DND-41 (cell line): ENCODE data around the gene STON1.

Experiments
- ATAC-seq: fragments of 200-7000 bp; cut with Tn5 transposase; 3 replicates; pipeline ENCODE4 v1.9.1; 2021; ENCODE audit warnings: low read depth; ENCODE audit not compliant: insufficient read depth
- DNase-seq: peaks from one replicate; pipeline ENCODE4 v3.0.0-alpha.2; 2020
- H2AFZ ChIP-seq: 2 replicates; pipeline ENCODE4 v1.6.0; 2012; ENCODE audit warnings: low read depth, low read length
- H3K27ac ChIP-seq: 2 replicates; pipeline ENCODE4 v1.5.1; 2012; ENCODE audit warnings: low read length, inconsistent platforms
- H3K27me3 ChIP-seq: fragments of 200-600 bp; sonication (generic); 2 replicates; pipeline ENCODE4 v1.6.0; 2012; ENCODE audit warnings: low read length, mild to moderate bottlenecking, inconsistent platforms; ENCODE audit not compliant: insufficient read depth, poor library complexity
- H3K36me3 ChIP-seq: 2 replicates; pipeline ENCODE4 v1.5.1; 2012; ENCODE audit warnings: low read length, inconsistent platforms; ENCODE audit not compliant: insufficient read depth
- H3K4me1 ChIP-seq: 2 replicates; pipeline ENCODE4 v1.5.1; 2012; ENCODE audit warnings: mild to moderate bottlenecking, low read length; ENCODE audit not compliant: insufficient read depth
- H3K4me2 ChIP-seq: 2 replicates; pipeline ENCODE4 v1.6.0; 2012; ENCODE audit warnings: mild to moderate bottlenecking, moderate library complexity, low read length, inconsistent platforms; ENCODE audit not compliant: insufficient read depth
- H3K4me3 ChIP-seq, 2 experiments: fragments of 200-600 bp in 1 of 2; shearing (Covaris generic) in 1 of 2; 2 replicates each; pipeline ENCODE4 v1.5.1; 2012 to 2016; ENCODE audit warnings: inconsistent platforms in 2 of 2, low read length in 2 of 2, mild to moderate bottlenecking in 2 of 2, low read depth in 1 of 2, moderate library complexity in 1 of 2
- H3K79me2 ChIP-seq: 2 replicates; pipeline ENCODE4 v1.6.0; 2012; ENCODE audit warnings: low read length, inconsistent platforms; ENCODE audit not compliant: insufficient read depth
- H3K9ac ChIP-seq: 2 replicates; pipeline ENCODE4 v1.6.0; 2012; ENCODE audit warnings: low read depth, mild to moderate bottlenecking, inconsistent platforms, low read length, moderate library complexity
- H3K9me3 ChIP-seq: 2 replicates; pipeline ENCODE4 v1.5.1; 2012; ENCODE audit warnings: low read length, moderate library complexity, mild to moderate bottlenecking, inconsistent platforms; ENCODE audit not compliant: insufficient read depth, severe bottlenecking
- H4K20me1 ChIP-seq: 2 replicates; pipeline ENCODE4 v1.6.0; 2012; ENCODE audit warnings: low read length; ENCODE audit not compliant: insufficient read depth
- EZH2 ChIP-seq: IDR thresholded peaks from 3 replicates; pipeline ENCODE4 v1.6.1; 2012; ENCODE audit warnings: borderline replicate concordance, low read depth, mild to moderate bottlenecking, moderate library complexity, low read length, inconsistent platforms; ENCODE audit not compliant: severe bottlenecking
- TF ChIP-seq, protein P1 (sequence below): IDR thresholded peaks from 2 replicates; pipeline ENCODE4 v1.5.1; 2012; ENCODE audit warnings: borderline replicate concordance, low read length, moderate library complexity, mild to moderate bottlenecking; ENCODE audit not compliant: poor library complexity, severe bottlenecking; ENCODE audit errors: extremely low read depth

STON1 gene

GRCh38 chr2:48587560-48587959 is 57.6 kb downstream of the STON1 start:
- Histone ChIP-seq H3K9me3 (no peaks in the 10 kb centered on the region), H2AFZ (no peak overlapping the region), H3K27me3 (no peaks in the 10 kb centered on the region), H3K4me2 (no peak overlapping the region), H3K27ac (no peak overlapping the region), H3K4me3 (no peak overlapping the region), H3K36me3 (no peaks in the 10 kb centered on the region), H4K20me1 (no peaks in the 10 kb centered on the region), H3K4me1 (no peaks in the 10 kb centered on the region), H3K9ac (no peak overlapping the region), H3K79me2 (no peaks in the 10 kb centered on the region)
- DNase-seq = no peak
- no peak for ATAC-seq
- no peak for TF ChIP-seq EZH2
- TF ChIP-seq, protein P1, sequence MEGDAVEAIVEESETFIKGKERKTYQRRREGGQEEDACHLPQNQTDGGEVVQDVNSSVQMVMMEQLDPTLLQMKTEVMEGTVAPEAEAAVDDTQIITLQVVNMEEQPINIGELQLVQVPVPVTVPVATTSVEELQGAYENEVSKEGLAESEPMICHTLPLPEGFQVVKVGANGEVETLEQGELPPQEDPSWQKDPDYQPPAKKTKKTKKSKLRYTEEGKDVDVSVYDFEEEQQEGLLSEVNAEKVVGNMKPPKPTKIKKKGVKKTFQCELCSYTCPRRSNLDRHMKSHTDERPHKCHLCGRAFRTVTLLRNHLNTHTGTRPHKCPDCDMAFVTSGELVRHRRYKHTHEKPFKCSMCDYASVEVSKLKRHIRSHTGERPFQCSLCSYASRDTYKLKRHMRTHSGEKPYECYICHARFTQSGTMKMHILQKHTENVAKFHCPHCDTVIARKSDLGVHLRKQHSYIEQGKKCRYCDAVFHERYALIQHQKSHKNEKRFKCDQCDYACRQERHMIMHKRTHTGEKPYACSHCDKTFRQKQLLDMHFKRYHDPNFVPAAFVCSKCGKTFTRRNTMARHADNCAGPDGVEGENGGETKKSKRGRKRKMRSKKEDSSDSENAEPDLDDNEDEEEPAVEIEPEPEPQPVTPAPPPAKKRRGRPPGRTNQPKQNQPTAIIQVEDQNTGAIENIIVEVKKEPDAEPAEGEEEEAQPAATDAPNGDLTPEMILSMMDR = no peak

DNA sequence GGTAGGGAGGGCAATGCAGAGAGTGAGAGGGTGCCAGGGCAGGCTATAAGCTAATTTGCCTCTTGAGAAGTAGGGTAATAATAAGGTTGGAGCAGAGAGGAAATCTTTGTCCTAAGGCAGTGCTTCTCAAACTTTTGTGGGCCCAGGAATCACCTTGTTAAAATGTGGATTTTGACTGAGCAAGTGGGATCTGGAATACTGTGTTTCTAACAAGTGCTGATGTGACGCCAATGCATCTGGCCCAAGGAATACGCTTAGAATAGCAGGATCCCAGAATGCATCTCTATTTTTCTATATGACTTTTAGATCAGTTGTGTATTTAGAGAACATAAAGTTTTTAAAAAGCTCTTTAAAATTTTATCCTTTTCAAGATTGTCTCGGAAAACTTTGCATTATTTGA is 58.0 kb downstream of the STON1 start:
- Histone ChIP-seq H3K27ac (no peak overlapping the region), H4K20me1 (no peaks in the 10 kb centered on the region)
- ATAC-seq = no peak

DNA sequence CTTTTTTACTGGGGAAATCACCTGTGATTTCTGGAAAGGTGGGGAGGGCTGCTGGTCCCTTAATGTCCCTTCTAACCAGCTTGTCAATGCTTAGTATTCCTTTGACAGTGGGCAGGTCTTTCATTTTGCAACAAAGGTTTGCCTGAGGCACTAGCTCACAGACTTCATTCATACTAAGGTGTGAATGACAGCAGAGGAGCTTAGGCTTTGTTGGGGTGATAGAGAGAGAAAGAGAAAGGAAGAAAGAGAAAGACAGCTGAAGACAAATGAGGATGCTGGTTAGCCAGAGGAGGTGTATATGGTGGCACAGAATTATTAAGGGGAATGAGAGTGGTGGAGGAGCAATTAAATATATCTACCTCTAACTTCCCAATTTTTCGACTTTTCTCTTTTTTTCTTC is 58.8 kb downstream of the STON1 start:
- Histone ChIP-seq H3K4me3 (no peak overlapping the region), H3K9me3 (no peaks in the 10 kb centered on the region), H3K27me3 (no peaks in the 10 kb centered on the region), H3K4me2 (no peak overlapping the region), H3K9ac (no peak overlapping the region), H3K79me2 (no peaks in the 10 kb centered on the region), H3K4me1 (no peaks in the 10 kb centered on the region), H3K27ac (no peak overlapping the region), H3K36me3 (no peaks in the 10 kb centered on the region), H4K20me1 (no peaks in the 10 kb centered on the region), H2AFZ (no peak overlapping the region)
- DNase-seq (no peak), ATAC-seq (no peak)
- TF ChIP-seq EZH2 = no peak
- TF ChIP-seq, protein P1 = no peak

More for the DNA sequence above, 58.0 kb downstream of the STON1 start:
- Histone ChIP-seq H3K79me2 (no peaks in the 10 kb centered on the region), H3K36me3 (no peaks in the 10 kb centered on the region), H3K27me3 (no peaks in the 10 kb centered on the region), H3K4me3 (no peak overlapping the region), H3K4me1 (no peaks in the 10 kb centered on the region), H3K4me2 (no peak overlapping the region), H3K9me3 (no peaks in the 10 kb centered on the region), H3K9ac (no peak overlapping the region), H2AFZ (no peak overlapping the region)
- no peak for TF ChIP-seq EZH2
- TF ChIP-seq, protein P1 = no peak
- no peak for DNase-seq

GRCh38 chr2:48589170-48589767 is 59.3 kb downstream of the STON1 start:
- H3K36me3 ChIP-seq = no peaks in the 10 kb centered on the region
- no peak overlapping the region for H3K9ac ChIP-seq
- H3K4me2 ChIP-seq = no peak overlapping the region
- TF ChIP-seq EZH2 = no peak
- TF ChIP-seq, protein P1 = peak; percentile 55
- H3K27me3 ChIP-seq = no peaks in the 10 kb centered on the region
- H3K27ac ChIP-seq = no peak overlapping the region
- no peak overlapping the region for H2AFZ ChIP-seq
- no peaks in the 10 kb centered on the region for H3K9me3 ChIP-seq
- no peak for ATAC-seq
- no peaks in the 10 kb centered on the region for H4K20me1 ChIP-seq
- peak; percentile 7 for DNase-seq
- no peaks in the 10 kb centered on the region for H3K79me2 ChIP-seq
- H3K4me1 ChIP-seq = no peaks in the 10 kb centered on the region
- H3K4me3 ChIP-seq = no peak overlapping the region
